GM18511 (cell line): Measurements from ENCODE around the gene RACK1.
A peak's percentile ranks its signal among the peaks of the same experiment; 100 is the strongest.

Experiments
- ATAC-seq: cut with Tn5 transposase; IDR thresholded peaks from one replicate; pipeline ENCODE4 v1.9.1; 2021; ENCODE audit warnings: mild to moderate bottlenecking, moderate library complexity; ENCODE audit not compliant: unreplicated experiment

RACK1 gene

DNA sequence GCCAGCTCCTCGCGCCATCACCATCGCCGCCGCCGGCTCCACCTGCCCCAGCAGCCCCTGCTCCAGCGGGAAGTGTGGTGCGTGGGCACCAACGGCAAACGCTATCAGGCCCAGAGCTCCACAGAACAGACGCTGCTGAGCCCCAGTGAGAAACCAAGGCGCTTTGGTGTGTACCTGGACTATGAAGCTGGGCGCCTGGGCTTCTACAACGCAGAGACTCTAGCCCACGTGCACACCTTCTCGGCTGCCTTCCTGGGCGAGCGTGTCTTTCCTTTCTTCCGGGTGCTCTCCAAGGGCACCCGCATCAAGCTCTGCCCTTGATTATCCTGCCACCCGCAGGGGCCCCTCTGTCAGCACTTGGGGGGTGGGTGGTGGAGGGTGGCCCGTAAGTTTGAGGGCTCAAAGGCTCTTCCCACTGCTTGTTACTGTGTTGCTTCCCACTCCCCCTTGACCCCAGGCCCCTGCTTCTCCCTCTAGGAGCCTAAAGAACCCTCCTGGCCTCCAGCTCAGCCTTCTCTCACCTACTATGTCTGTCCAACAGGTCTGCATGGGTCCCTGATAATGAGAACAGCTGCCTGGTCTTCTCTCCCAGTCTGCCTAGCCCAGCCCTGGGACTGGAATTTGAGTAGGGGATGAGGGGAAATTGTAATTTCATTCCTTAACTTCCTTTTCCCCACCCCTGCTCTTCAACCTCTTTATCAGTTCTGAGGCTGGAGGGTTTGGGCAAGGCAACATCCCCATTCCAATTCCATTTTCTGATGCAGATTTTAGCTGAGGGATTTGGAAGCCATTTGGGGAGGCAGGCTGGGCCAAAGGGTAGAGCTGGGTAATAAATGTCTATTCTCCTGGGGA lies 9.0 kb downstream of the RACK1 start:
- ATAC-seq: no peak

GRCh38 chr5:181233801-181234454 lies 9.8 kb downstream of the RACK1 start:
- ATAC-seq: no peak

GRCh38 chr5:181233088-181233800 lies 10.5 kb downstream of the RACK1 start:
- ATAC-seq: no peak

- ATAC-seq: no peak
These were observed 11.1 kb downstream of the RACK1 start for GRCh38 chr5:181232593-181232992.

- no peak for ATAC-seq
These were observed 12.3 kb downstream of the RACK1 start for GRCh38 chr5:181231432-181231831.

- ATAC-seq: no peak
These were observed 13.2 kb downstream of the RACK1 start for GRCh38 chr5:181230551-181230950.

DNA sequence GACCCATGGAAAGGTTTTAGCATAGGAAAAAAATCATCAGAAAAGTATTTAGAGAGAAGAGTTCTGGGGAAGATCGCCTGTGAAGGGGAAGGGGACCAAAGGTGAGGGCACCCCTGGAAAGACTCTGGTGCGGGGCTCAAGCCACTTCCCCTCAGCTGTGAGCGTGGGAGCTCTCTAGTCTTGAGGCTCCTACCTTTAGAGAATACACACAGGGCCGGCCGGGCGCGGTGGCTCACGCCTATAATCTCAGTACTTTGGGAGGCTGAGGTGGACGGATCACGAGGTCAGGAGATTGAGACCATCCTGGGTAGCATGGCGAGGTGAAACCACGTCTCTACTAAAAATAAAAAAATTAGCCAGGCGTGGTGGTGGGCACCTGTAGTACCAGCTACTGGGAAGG lies 13.7 kb downstream of the RACK1 start:
- ATAC-seq: no peak

DNA sequence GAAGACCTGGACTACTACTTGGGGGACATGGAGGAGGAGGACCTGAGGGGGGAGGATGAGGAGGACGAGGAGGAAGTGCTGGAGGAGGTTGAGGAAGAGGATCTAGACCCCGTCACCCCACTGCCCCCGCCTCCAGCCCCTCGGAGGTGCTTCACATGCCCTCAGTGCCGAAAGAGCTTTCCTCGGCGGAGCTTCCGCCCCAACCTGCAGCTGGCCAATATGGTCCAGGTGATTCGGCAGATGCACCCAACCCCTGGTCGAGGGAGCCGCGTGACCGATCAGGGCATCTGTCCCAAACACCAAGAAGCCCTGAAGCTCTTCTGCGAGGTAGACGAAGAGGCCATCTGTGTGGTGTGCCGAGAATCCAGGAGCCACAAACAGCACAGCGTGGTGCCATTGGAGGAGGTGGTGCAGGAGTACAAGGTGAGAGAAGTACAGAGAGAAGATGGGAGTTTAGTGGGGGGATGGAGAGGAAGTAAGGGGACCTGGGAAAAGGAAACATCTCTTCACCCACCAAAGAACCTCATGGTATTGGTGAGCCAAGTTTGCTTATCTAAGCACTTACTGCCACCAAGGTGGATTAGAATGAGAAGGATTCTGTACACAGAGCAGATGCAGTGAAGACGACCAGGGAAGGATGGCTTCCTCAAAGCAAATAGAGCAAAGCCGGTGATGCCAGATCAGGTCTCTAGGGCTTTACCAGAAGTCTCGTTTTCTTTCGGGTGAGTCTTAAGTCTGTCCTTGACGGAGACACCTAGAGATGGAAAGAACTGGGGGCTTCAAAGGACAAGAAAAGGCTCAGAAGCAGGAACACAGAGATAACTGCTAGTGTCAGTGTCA lies 19.1 kb downstream of the RACK1 start:
- no peak for ATAC-seq

DNA sequence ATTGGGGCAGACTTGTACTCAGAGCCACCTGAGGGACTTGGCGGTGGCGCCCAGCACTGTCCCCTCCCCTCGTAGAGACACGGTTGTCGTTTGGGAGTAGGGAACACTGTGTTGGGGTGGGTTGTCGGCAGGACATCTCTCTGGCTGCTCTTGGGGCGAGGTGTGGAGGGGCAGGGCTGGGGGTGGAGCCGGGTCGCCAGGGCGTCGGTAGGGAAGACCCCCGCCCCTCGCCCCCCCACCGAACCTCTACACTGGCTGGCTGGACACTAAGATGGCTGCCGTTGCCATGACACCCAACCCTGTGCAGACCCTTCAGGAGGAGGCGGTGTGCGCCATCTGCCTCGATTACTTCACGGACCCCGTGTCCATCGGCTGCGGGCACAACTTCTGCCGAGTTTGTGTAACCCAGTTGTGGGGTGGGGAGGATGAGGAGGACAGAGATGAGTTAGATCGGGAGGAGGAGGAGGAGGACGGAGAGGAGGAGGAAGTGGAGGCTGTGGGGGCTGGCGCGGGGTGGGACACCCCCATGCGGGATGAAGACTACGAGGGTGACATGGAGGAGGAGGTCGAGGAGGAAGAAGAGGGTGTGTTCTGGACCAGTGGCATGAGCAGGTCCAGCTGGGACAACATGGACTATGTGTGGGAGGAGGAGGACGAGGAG lies 19.8 kb downstream of the RACK1 start:
- ATAC-seq: peak; percentile 5

- peak; percentile 69 for ATAC-seq
These were observed 20.5 kb downstream of the RACK1 start, which contains the start of gene TRIM41 for GRCh38 chr5:181223058-181223728. TSS of gene TRIM41 (plus strand) at chr5:181223281. CDS start at chr5:181224000, 719 bp downstream.

GRCh38 chr5:181222630-181223057 lies 21.1 kb downstream of the RACK1 start:
- peak; percentile 4 for ATAC-seq

DNA sequence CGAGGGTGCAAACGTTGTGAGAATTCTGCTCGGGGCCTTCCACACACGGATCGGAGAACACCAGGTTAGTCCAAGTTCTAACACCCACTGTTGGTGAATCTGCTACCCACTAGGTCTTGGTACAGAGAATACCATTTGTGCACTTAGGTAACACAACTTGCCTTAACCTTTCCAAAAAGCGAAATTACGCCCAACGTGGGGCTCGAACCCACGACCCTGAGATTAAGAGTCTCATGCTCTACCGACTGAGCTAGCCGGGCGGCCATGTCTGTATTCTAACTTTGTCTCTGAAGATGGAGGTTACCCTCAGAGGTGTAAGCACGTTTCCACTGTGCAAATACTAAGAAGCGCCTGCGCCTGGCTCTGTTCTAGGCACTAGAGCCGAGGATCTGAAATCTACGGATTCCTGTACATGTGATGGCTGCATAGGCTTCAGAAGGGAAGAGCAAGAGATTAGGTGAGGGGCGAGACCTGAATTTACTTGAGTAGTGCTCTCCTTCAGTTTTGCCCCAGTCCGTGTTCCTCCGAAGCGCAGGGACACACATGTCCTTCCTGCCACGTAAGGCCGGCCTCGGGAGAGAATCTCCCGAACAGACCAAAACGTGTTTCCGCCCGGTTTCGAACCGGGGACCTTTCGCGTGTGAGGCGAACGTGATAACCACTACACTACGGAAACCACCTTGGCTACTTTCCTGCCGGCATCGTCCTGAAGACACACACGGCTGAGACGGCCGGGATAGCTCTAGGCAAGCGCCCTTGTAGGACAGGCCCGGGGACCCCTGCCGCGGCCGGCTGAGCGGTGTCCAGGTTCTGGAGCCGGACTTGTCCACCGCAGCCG lies 21.7 kb downstream of the RACK1 start:
- ATAC-seq: peak; percentile 38

DNA sequence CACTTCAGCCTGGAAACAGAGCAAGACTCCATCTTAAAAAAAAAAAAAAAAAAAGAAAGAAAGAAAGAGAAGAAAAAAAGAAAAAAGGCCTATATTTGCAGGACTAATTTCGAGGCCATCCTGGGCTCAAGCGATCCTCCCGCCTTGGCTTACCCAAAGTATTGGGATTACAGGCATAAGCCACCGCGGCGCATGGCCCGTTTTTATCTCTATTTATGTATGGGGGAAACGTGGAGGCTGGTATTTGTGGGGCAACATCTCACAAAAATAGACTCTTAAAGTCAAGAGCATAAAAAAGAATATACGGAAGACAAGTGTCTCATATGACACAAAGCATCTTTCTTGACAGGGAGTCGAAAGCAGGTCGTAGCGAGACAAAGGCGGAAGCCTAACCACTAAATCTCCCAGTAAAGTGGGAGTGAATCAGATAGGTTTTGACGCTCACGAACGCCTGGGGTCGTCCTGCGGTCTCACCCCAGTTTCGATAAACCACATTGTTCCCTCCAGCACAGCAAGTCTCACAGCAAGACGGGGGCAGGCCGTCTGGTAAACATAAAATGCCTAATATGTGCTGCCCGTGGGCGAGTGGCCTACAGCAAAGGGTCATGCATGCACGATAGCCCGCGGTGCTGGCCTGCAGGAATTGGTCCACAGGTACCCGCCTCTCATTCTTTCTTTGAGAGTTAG lies 22.5 kb downstream of the RACK1 start:
- ATAC-seq: no peak

- no peak for ATAC-seq
These were observed 23.6 kb downstream of the RACK1 start for GRCh38 chr5:181220178-181220515.

DNA sequence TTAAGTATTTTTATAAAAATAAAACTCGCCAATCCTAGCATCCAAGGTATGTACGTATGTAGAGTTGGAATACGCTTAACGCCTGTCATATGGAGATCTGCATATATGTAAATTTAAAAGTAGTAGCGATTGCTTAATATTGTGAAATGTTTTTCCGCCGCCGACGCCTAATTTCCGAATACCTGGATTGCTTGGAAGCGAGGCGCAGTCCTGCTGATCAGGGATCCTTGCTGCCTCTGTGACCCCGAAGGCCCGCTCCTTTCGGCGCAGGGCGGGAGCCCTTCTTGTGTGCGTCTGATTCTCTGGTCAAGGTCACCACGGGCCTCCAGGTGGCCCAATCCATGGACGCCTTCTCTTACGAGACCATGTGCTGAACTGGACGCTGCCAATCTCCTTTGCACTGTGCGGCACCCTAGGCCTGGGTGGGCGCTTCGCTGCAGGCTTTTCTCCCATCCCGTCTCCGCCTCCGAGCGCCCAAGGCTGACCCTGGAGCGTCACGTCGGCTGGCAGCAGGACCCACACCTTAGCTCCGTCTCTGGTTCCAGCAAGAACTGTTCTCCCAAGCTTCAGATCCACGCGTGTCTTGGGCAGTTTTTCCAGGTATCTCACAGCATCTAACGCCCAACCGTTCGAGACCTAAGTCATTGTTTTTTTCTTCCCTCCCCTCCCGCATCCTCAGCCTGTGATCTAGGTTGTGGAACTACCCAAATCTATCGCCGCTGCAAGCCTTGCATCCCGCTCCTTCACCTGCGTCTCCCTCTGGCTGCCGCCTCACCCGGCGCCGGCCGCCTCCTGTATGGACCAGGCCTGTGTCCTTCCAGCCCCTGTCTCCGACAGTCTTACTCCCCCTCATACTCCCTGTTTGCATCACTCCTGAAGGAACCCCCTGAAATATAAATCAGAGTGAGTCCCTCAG lies 24.2 kb downstream of the RACK1 start:
- ATAC-seq: no peak

DNA sequence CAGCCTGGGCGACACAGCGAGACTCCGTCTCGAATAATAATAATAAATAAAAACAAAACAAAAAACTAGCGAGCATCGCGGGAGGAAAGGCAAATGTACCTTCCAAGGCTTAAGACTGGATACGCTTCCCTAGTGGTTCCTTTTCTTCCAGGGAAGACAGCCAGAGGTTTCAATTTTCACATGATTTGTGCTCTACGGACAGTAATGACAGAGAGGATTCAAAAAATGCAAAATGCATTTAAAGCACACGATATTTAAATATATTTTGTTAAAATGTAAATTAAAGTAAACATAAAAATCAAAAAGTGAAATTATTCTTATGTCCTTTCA lies 24.9 kb downstream of the RACK1 start:
- ATAC-seq: no peak

DNA sequence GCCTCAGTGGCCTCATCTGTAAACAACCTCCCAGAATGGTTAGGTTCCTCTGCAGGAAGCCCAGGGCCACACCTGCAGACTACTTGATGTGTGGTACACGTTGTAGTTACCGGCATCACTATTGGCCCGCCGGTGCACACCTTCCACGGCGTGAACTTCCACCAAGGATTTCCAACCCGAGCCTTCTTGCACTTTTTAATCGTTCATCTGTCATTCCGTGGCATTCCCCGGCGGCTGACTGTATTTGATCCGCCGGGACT lies 26.0 kb downstream of the RACK1 start:
- ATAC-seq: peak; percentile 14
